ENCODE measurements around the gene AURKB.

AURKB gene

GRCh38 chr17:8160741-8161221, 49.6 kb downstream of the AURKB start:
- Histone ChIP-seq H3K9ac (ENCODE audit: low read length) (no peak overlapping the region), H3K4me1 (ENCODE audit: control insufficient read depth, insufficient read depth, low read length) (peaks cover 34% of the 10 kb centered on the region), H3K36me3 (ENCODE audit: control insufficient read depth, insufficient read depth, low read length) (peaks cover 14% of the 10 kb centered on the region), H3K27me3 (ENCODE audit: control insufficient read depth, insufficient read depth, low read length) (no peaks in the 10 kb centered on the region), H3K27ac (ENCODE audit: low read depth, low read length) (peak overlapping the region; percentile 99), H3K4me3 (ENCODE audit: low read length) (no peak overlapping the region)

- no peak overlapping the region for H3K4me3 ChIP-seq (ENCODE audit: low read length)
- H3K36me3 ChIP-seq (ENCODE audit: control insufficient read depth, insufficient read depth, low read length), result peaks cover 14% of the 10 kb centered on the region
- H3K27ac ChIP-seq (ENCODE audit: low read depth, low read length), result no peak overlapping the region
- peaks cover 34% of the 10 kb centered on the region for H3K4me1 ChIP-seq (ENCODE audit: control insufficient read depth, insufficient read depth, low read length)
- no peaks in the 10 kb centered on the region for H3K27me3 ChIP-seq (ENCODE audit: control insufficient read depth, insufficient read depth, low read length)
- H3K9ac ChIP-seq (ENCODE audit: low read length), result no peak overlapping the region
Observed at GRCh38 chr17:8160224-8160577, 50.2 kb downstream of the AURKB start.

- Histone ChIP-seq H3K4me1 (ENCODE audit: control insufficient read depth, insufficient read depth, low read length) (peaks cover 39% of the 10 kb centered on the region), H3K27me3 (ENCODE audit: control insufficient read depth, insufficient read depth, low read length) (no peaks in the 10 kb centered on the region), H3K4me3 (ENCODE audit: low read length) (no peak overlapping the region), H3K9ac (ENCODE audit: low read length) (peak overlapping the region; percentile 10), H3K27ac (ENCODE audit: low read depth, low read length) (peak overlapping the region; percentile 98), H3K36me3 (ENCODE audit: control insufficient read depth, insufficient read depth, low read length) (peaks cover 14% of the 10 kb centered on the region)
Observed at GRCh38 chr17:8159459-8160223, 50.7 kb downstream of the AURKB start.

- H3K27me3 ChIP-seq (ENCODE audit: control insufficient read depth, insufficient read depth, low read length), result no peaks in the 10 kb centered on the region
- no peak overlapping the region for H3K9ac ChIP-seq (ENCODE audit: low read length)
- H3K27ac ChIP-seq (ENCODE audit: low read depth, low read length), result peak overlapping the region; percentile 98
- peaks cover 38% of the 10 kb centered on the region for H3K4me1 ChIP-seq (ENCODE audit: control insufficient read depth, insufficient read depth, low read length)
- H3K4me3 ChIP-seq (ENCODE audit: low read length), result no peak overlapping the region
- peaks cover 14% of the 10 kb centered on the region for H3K36me3 ChIP-seq (ENCODE audit: control insufficient read depth, insufficient read depth, low read length)
Observed at GRCh38 chr17:8159032-8159400, 51.4 kb downstream of the AURKB start.

- Histone ChIP-seq H3K36me3 (ENCODE audit: control insufficient read depth, insufficient read depth, low read length) (peaks cover 14% of the 10 kb centered on the region), H3K4me1 (ENCODE audit: control insufficient read depth, insufficient read depth, low read length) (peaks cover 34% of the 10 kb centered on the region)
Observed at GRCh38 chr17:8158267-8159031, 51.9 kb downstream of the AURKB start.

GRCh38 chr17:8156246-8156992, 54.0 kb downstream of the AURKB start:
- Histone ChIP-seq H3K27me3 (ENCODE audit: control insufficient read depth, insufficient read depth, low read length) (no peaks in the 10 kb centered on the region), H3K9ac (ENCODE audit: low read length) (peak overlapping the region; percentile 100), H3K27ac (ENCODE audit: low read depth, low read length) (peak overlapping the region; percentile 99), H3K4me3 (ENCODE audit: low read length) (peak overlapping the region; percentile 100), H3K36me3 (ENCODE audit: control insufficient read depth, insufficient read depth, low read length) (peaks cover 14% of the 10 kb centered on the region), H3K4me1 (ENCODE audit: control insufficient read depth, insufficient read depth, low read length) (peaks cover 35% of the 10 kb centered on the region)

More at GRCh38 chr17:8158267-8159031, 51.9 kb downstream of the AURKB start:
- H3K4me3 ChIP-seq (ENCODE audit: low read length), result peak overlapping the region; percentile 7
- H3K27me3 ChIP-seq (ENCODE audit: control insufficient read depth, insufficient read depth, low read length), result no peaks in the 10 kb centered on the region
- H3K27ac ChIP-seq (ENCODE audit: low read depth, low read length), result peak overlapping the region; percentile 98
- peak overlapping the region; percentile 1 for H3K9ac ChIP-seq (ENCODE audit: low read length)

GRCh38 chr17:8155996-8156245, 54.5 kb downstream of the AURKB start:
- H3K36me3 ChIP-seq (ENCODE audit: control insufficient read depth, insufficient read depth, low read length), result peaks cover 12% of the 10 kb centered on the region
- no peaks in the 10 kb centered on the region for H3K27me3 ChIP-seq (ENCODE audit: control insufficient read depth, insufficient read depth, low read length)
- H3K4me3 ChIP-seq (ENCODE audit: low read length), result peak overlapping the region; percentile 100
- peak overlapping the region; percentile 100 for H3K9ac ChIP-seq (ENCODE audit: low read length)
- peaks cover 31% of the 10 kb centered on the region for H3K4me1 ChIP-seq (ENCODE audit: control insufficient read depth, insufficient read depth, low read length)
- peak overlapping the region; percentile 99 for H3K27ac ChIP-seq (ENCODE audit: low read depth, low read length)

GRCh38 chr17:8155231-8155995, 55.0 kb downstream of the AURKB start:
- peak overlapping the region; percentile 99 for H3K27ac ChIP-seq (ENCODE audit: low read depth, low read length)
- H3K4me1 ChIP-seq (ENCODE audit: control insufficient read depth, insufficient read depth, low read length), result peaks cover 33% of the 10 kb centered on the region
- peak overlapping the region; percentile 100 for H3K4me3 ChIP-seq (ENCODE audit: low read length)
- H3K36me3 ChIP-seq (ENCODE audit: control insufficient read depth, insufficient read depth, low read length), result peaks cover 10% of the 10 kb centered on the region
- peak overlapping the region; percentile 100 for H3K9ac ChIP-seq (ENCODE audit: low read length)
- no peaks in the 10 kb centered on the region for H3K27me3 ChIP-seq (ENCODE audit: control insufficient read depth, insufficient read depth, low read length)
